Heart left ventricle (tissue), 16 donors: ENCODE data around the gene OR51V1. TPM values are rescaled to one million over a fixed set of nuclear protein-coding genes. Genes with fewer than 3 reads are reported as not detected.

Source experiments
- ATAC-seq, 4 donors: fragments of 200-7000 bp; cut with Tn5 transposase; one replicate each; pipeline ENCODE4 v1.9.1; 2020 to 2022; ENCODE audit warnings: moderate library complexity in 4 of 4, mild to moderate bottlenecking in 3 of 4, moderate number of reproducible peaks in 1 of 4
- DNase-seq, 5 donors: peaks; one replicate each; pipeline ENCODE4 v3.0.0-alpha.2; 2020
- H3K27ac ChIP-seq, 12 donors: fragments of 200-600 bp; sonication (generic) in 4 of 12; one replicate each; pipeline versions ENCODE4 v1.5.0 to v1.8.0; 2016 to 2022; ENCODE audit warnings: mild to moderate bottlenecking in 2 of 12
- H3K27me3 ChIP-seq, 9 donors: fragments of 200-600 bp; sonication (generic) in 2 of 9; one replicate each; pipeline versions ENCODE4 v1.5.1 to v1.8.0; 2016 to 2022; ENCODE audit warnings: mild to moderate bottlenecking in 3 of 9
- H3K36me3 ChIP-seq, 9 donors: fragments of 200-600 bp; sonication (generic) in 2 of 9; one replicate each; pipeline versions ENCODE4 v1.5.0 to v1.8.0; 2018 to 2022; ENCODE audit warnings: mild to moderate bottlenecking in 2 of 9
- H3K4me1 ChIP-seq, 12 donors: fragments of 200-600 bp; sonication (generic) in 4 of 12; one replicate each; pipeline versions ENCODE4 v1.5.0 to v1.8.0; 2016 to 2022; ENCODE audit warnings: mild to moderate bottlenecking in 3 of 12
- H3K4me3 ChIP-seq, 12 donors: fragments of 200-600 bp; sonication (generic) in 4 of 12; one replicate each; pipeline versions ENCODE4 v1.5.0 to v1.8.0; 2017 to 2022; ENCODE audit warnings: mild to moderate bottlenecking in 9 of 12, moderate library complexity in 4 of 12
- H3K9me3 ChIP-seq, 12 donors: fragments of 200-600 bp; sonication (generic) in 4 of 12; one replicate each; pipeline versions ENCODE4 v1.5.0 to v1.8.0; 2016 to 2022; ENCODE audit warnings: mild to moderate bottlenecking in 1 of 12
- POLR2A ChIP-seq, 2 donors: fragments of 450-650 bp; IDR thresholded peaks; one replicate each; pipeline ENCODE4 v1.6.1; 2017; ENCODE audit warnings: antibody characterized with exemption in 2 of 2, mild to moderate bottlenecking in 2 of 2, moderate library complexity in 2 of 2
- WGBS, 4 donors: extraction: QIAGEN DNeasy Blood & Tissue Kit in 2 of 4; methylation state at CpG; one replicate each; pipeline versions ENCODE4 v1.1.5 to v1.1.7; 2013 to 2018; 5-methylcytosine and 5-hydroxymethylcytosine counted together
- intact Hi-C, 10 donors: fragments of 100-400 bp; cut with DNase I; formaldehyde crosslinking; loops; one replicate each; pipeline versions ENCODE4 v1.11.1 to v1.14.2; 2022
- polyA plus RNA-seq, 2 donors: library from polyadenylated mRNA; stranded (reverse); fragments of 200-250 nt; gene quantifications; one replicate each; pipeline ENCODE4 v1.2.3, GENCODE V29; 2013
- total RNA-seq, 9 donors: library from RNA; depleted of rRNA in 2 of 9; stranded (reverse); fragments of >200 nt in 2 of 9; fragmentation: NEBNext Ultra II Directional in 3 of 9; extraction: Animal tissue kit (Norgen Biotek cat#: 25700) in 3 of 9; gene quantifications; one replicate each; pipeline versions ENCODE4 v1.1.0 to v1.2.4, GENCODE V29; 2016 to 2023
- TF ChIP-seq, protein P1 (sequence below), 12 donors: fragments of 200-600 bp; sonication (generic) in 4 of 12; IDR thresholded peaks; one replicate each; pipeline versions ENCODE4 v1.5.0 to v1.8.0; 2018 to 2022; ENCODE audit warnings: antibody characterized with exemption in 12 of 12, mild to moderate bottlenecking in 5 of 12
- donor health status: ischemic (EF 13 %, LVEDD 7.1; RV severe dilation, severe dysfunction).
- donor health status: healthy with polysubstance abuse.
- donor health status: DM: no; HTN: yes; CAD: no.
- donor health status: DM: no; HTN: no; CAD: no.
- donor health status: ischemic (EF 25% LVEDD 6.9; RV normal size, moderate dysfunction).
- donor health status: ischemic (EF 25% LVEDD 5.7; RV mildly dilated, moderate dysfunction).
- donor health status: healthy.
- donor health status: DM: yes; HTN: yes; CAD: no.
- donor health status: ischemic (EF 35%, LVEDD 5.7; RV mildly dilated, moderate dysfunction).
- donor health status: nonischemic (EF 11% LVEDD 7.7; RV severe dilation, severe dysfunction).
- donor health status: DM: yes; HTN: yes; CAD: no.
- donor health status: PGD.
- donor health status: ischemic (EF 29% LVEDD 5.4; RV normal size, mild dysfunction).
- donor health status: nonischemic (EF 23%, LVEDD 6.1; RV moderate dilation, normal function).

Gene OR51V1
- total and polyA plus RNA-seq, 11 donors: not detected

- TF ChIP-seq POLR2A (IDR thresholded peaks at IDR 0.05): no peak
- TF ChIP-seq, protein P1, sequence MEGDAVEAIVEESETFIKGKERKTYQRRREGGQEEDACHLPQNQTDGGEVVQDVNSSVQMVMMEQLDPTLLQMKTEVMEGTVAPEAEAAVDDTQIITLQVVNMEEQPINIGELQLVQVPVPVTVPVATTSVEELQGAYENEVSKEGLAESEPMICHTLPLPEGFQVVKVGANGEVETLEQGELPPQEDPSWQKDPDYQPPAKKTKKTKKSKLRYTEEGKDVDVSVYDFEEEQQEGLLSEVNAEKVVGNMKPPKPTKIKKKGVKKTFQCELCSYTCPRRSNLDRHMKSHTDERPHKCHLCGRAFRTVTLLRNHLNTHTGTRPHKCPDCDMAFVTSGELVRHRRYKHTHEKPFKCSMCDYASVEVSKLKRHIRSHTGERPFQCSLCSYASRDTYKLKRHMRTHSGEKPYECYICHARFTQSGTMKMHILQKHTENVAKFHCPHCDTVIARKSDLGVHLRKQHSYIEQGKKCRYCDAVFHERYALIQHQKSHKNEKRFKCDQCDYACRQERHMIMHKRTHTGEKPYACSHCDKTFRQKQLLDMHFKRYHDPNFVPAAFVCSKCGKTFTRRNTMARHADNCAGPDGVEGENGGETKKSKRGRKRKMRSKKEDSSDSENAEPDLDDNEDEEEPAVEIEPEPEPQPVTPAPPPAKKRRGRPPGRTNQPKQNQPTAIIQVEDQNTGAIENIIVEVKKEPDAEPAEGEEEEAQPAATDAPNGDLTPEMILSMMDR (IDR thresholded peaks at IDR 0.05): no peak
- no peak overlapping the region for H3K4me3 ChIP-seq
- no peak overlapping the region for H3K27ac ChIP-seq
- H3K4me1 ChIP-seq: no peaks in the 10 kb centered on the region
- no peaks in the 10 kb centered on the region for H3K27me3 ChIP-seq
- no peak for DNase-seq
- intact Hi-C loops: no loop called here
- no peaks in the 10 kb centered on the region for H3K36me3 ChIP-seq
- no peaks in the 10 kb centered on the region for H3K9me3 ChIP-seq
- 64 to 79% (median 75%) methylated on average over 2 of the region's 2 CpGs for WGBS, 4 donors
- ATAC-seq: no peak
Measured at GRCh38 chr11:5245155-5245554, 44.7 kb upstream of the OR51V1 start.

DNA sequence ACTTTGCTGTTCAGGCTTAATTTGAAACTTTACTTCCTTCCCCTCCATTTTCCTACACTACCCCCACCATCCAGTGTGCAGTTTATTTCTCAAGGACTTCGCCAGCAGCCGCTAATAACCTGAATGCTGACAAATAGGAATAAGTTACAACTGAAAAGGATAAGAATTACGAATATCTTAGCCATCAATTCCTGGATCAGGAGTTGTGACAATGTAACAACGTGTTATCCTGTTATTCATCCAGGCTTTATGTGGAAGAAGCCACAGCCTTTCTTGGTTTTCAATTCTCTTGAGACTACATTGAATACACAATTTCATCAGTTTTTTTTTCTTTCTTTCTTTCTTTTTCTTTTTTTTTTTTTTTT, 43.3 kb upstream of the OR51V1 start:
- WGBS, 4 donors: 80 to 83% (median 82%) methylated on average over 4 of the region's 4 CpGs
- intact Hi-C loops: no loop called here
- ATAC-seq (no peak), DNase-seq (no peak)
- no peaks in the 10 kb centered on the region for H3K4me1 ChIP-seq
- no peak overlapping the region for H3K4me3 ChIP-seq
- no peaks in the 10 kb centered on the region for H3K9me3 ChIP-seq
- no peaks in the 10 kb centered on the region for H3K36me3 ChIP-seq
- H3K27me3 ChIP-seq: no peaks in the 10 kb centered on the region
- no peak overlapping the region for H3K27ac ChIP-seq
- TF ChIP-seq, protein P1 (IDR thresholded peaks at IDR 0.05): no peak
- no peak for TF ChIP-seq POLR2A (IDR thresholded peaks at IDR 0.05)

DNA sequence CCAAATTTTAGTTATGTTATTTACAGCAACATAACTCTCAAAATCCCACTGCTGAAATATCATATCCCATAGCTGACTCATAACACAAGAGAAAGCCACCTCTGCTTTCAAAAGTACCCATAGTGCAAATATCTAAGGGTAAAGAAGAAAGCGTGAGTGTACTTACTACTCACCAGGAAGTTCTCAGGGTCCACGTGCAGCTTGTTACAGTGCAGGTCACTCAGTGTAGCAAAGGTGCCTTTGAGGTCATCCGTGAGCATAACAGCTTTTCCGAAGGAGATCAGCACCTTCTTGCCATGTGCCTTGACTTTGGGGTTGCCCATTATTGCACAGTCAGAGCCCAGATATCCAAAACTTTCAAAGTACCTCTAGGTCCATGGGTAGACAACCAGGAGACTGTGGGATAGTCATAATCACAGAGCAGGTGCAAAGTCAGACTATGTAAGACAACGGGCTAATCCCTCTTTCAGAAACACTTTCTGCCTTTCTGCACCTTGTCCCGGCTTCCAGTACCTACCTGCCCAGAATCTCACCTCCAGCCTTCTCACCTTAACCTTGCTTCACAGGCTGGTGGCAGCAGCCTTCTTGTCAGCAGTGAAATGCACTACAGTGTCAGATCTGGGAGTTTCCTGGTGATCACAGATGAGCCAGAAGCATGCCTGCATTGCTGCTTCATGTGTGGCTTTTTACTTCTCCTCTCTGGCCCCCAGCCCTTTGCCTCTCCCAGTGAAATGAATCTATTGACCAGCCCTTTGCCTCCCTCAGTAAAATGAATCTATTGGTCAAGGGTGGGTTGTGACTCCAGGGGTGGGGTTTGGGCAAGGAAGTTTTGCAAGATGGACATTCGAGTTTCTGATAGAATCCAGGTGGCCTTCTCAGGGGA, 42.7 kb upstream of the OR51V1 start:
- H3K9me3 ChIP-seq: no peaks in the 10 kb centered on the region
- no peaks in the 10 kb centered on the region for H3K36me3 ChIP-seq
- H3K27me3 ChIP-seq: no peaks in the 10 kb centered on the region
- DNase-seq (no peak), ATAC-seq (no peak)
- intact Hi-C loops: no loop called here
- no peak overlapping the region for H3K4me3 ChIP-seq
- 62 to 75% (median 71%) methylated on average over 7 of the region's 7 CpGs for WGBS, 4 donors
- H3K4me1 ChIP-seq: no peaks in the 10 kb centered on the region
- TF ChIP-seq, protein P1 (IDR thresholded peaks at IDR 0.05): no peak
- no peak for TF ChIP-seq POLR2A (IDR thresholded peaks at IDR 0.05)
- no peak overlapping the region for H3K27ac ChIP-seq

GRCh38 chr11:5242208-5242607, 41.7 kb upstream of the OR51V1 start:
- intact Hi-C loops: no loop called here
- DNase-seq: no peak
- WGBS, 4 donors: 52 to 61% (median 60%) methylated on average over 2 of the region's 2 CpGs

More at GRCh38 chr11:5242208-5242607, 41.7 kb upstream of the OR51V1 start:
- TF ChIP-seq, protein P1 (IDR thresholded peaks at IDR 0.05): no peak
- no peak for TF ChIP-seq POLR2A (IDR thresholded peaks at IDR 0.05)
- no peaks in the 10 kb centered on the region for H3K9me3 ChIP-seq
- no peaks in the 10 kb centered on the region for H3K36me3 ChIP-seq
- H3K27ac ChIP-seq: no peak overlapping the region
- H3K27me3 ChIP-seq: no peaks in the 10 kb centered on the region
- H3K4me1 ChIP-seq: no peaks in the 10 kb centered on the region
- ATAC-seq: no peak
- H3K4me3 ChIP-seq: no peak overlapping the region
